Endothelial cell of umbilical vein (primary cell): ENCODE results near the gene TMEM139.

ENCODE experiments used
- CTCF ChIP-seq, 2 donors: IDR thresholded peaks; 1 replicate in 1 of 2; 2 replicates in 1 of 2; pipeline ENCODE4 v1.5.1; 2011; ENCODE audit warnings: low read length in 2 of 2, mild to moderate bottlenecking in 2 of 2, moderate library complexity in 2 of 2, control low read depth in 1 of 2, inconsistent platforms in 1 of 2, low read depth in 1 of 2; ENCODE audit not compliant: insufficient read depth in 1 of 2; ENCODE audit errors: extremely low read depth in 1 of 2
- EZH2 ChIP-seq: IDR thresholded peaks from 2 replicates; pipeline ENCODE4 v1.6.1; 2012; ENCODE audit warnings: borderline replicate concordance, low read depth, mild to moderate bottlenecking, moderate library complexity, low read length, inconsistent platforms; ENCODE audit not compliant: severe bottlenecking
- FOS ChIP-seq: IDR thresholded peaks from 2 replicates; pipeline ENCODE4 v1.6.1; 2011; ENCODE audit warnings: mild to moderate bottlenecking, low read length, moderate library complexity, borderline replicate concordance; ENCODE audit not compliant: insufficient read depth
- JUN ChIP-seq: IDR thresholded peaks from 2 replicates; pipeline ENCODE4 v1.6.1; 2011; ENCODE audit warnings: borderline replicate concordance, low read depth; ENCODE audit not compliant: insufficient read length, insufficient read depth
- MAX ChIP-seq: IDR thresholded peaks from 2 replicates; pipeline ENCODE4 v1.6.1; 2011; ENCODE audit not compliant: insufficient read depth, insufficient read length
- MYC ChIP-seq: IDR thresholded peaks from one replicate; pipeline ENCODE4 v1.6.1; 2011; ENCODE audit warnings: mild to moderate bottlenecking, low read depth, low read length
- POLR2A ChIP-seq: IDR thresholded peaks from 2 replicates; pipeline ENCODE4 v1.6.1; 2012; ENCODE audit warnings: low read depth, mild to moderate bottlenecking, control low read depth, low read length
- POLR2AphosphoS5 ChIP-seq: IDR thresholded peaks from 2 replicates; pipeline ENCODE4 v1.6.1; 2012; ENCODE audit warnings: low read depth, mild to moderate bottlenecking, control low read depth, low read length, moderate library complexity; ENCODE audit not compliant: insufficient read depth

DNA sequence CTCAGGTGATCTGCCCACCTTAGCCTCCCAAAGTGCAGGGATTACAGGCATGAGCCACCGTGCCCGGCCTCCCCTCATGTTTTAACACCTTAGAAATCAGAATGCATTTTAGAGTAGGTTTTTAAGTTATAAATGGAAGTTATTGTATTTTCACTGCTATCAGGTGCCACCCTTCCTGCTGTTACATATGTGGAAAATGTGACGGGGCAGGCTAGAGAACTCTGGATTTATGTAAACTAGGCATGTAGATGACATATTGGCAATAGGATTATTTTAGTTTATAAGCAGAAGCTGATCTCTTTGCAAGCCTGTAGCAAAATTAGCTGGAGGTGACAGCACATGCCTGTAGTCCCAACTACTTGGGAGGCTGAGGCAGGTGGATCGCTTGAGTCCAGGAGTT lies 5.5 kb downstream of the TMEM139 start:
- TF ChIP-seq CTCF (IDR thresholded peaks at IDR 0.05; ENCODE audit: extremely low read depth in 1 of 2, insufficient read depth in 1 of 2, low read depth in 1 of 2, low read length in 2 of 2) (no peak), EZH2 (no peak), POLR2A (no peak), POLR2AphosphoS5 (no peak), JUN (no peak), FOS (no peak), MAX (no peak), MYC (no peak)
